Activated CD4-positive, alpha-beta T cell treated with anti-CD3 and anti-CD28 coated beads for 36 hours (primary cell): ENCODE results near the gene TMEM174. TPM values are rescaled to one million over a fixed set of nuclear protein-coding genes. Genes with fewer than 3 reads are reported as not detected.

ENCODE experiments used
- ATAC-seq: fragments of 200-7000 bp; cut with Tn5 transposase; one replicate; pipeline ENCODE4 v1.10.0; 2021; ENCODE audit warnings: mild to moderate bottlenecking, moderate library complexity
- CTCF ChIA-PET: fragments of 350-600 bp; sonication (Branson Sonifier 250); formaldehyde crosslinking; loops from one replicate; lab custom pipeline; 2021; ENCODE audit warnings: antibody characterized with exemption; lab: Charles Lee
- POLR2A ChIA-PET: fragments of 350-600 bp; sonication (Branson Sonifier 250); formaldehyde crosslinking; loops from one replicate; lab custom pipeline; 2021; ENCODE audit warnings: antibody characterized with exemption, inconsistent platforms; lab: Charles Lee
- DNase-seq: peaks from one replicate; pipeline ENCODE4 v3.0.0-alpha.2; 2020
- H3K27ac Mint-ChIP-seq: one replicate; pipeline ENCODE4 v1.8.0; 2021; ENCODE audit warnings: mixed read lengths
- H3K27me3 Mint-ChIP-seq: one replicate; pipeline ENCODE4 v1.8.0; 2021; ENCODE audit warnings: mixed read lengths
- H3K36me3 Mint-ChIP-seq: one replicate; pipeline ENCODE4 v1.8.0; 2021; ENCODE audit warnings: low read depth, mixed read lengths
- H3K4me1 Mint-ChIP-seq: one replicate; pipeline ENCODE4 v1.8.0; 2021; ENCODE audit warnings: mixed read lengths
- H3K4me3 Mint-ChIP-seq: one replicate; pipeline ENCODE4 v1.8.0; 2021; ENCODE audit warnings: mild to moderate bottlenecking, moderate library complexity, mixed read lengths
- H3K9me3 Mint-ChIP-seq: one replicate; pipeline ENCODE4 v1.8.0; 2021; ENCODE audit warnings: low read depth, mixed read lengths
- intact Hi-C, 2 experiments: fragments of 100-400 bp; cut with DNase I in 1 of 2; cut with micrococcal nuclease in 1 of 2; formaldehyde crosslinking; loops; one replicate each; pipeline versions ENCODE4 v1.14.2 to v1.15.1; 2022 to 2024; cut with DNase I, micrococcal nuclease
- total RNA-seq, 2 experiments: library from RNA; stranded (reverse); gene quantifications; one replicate each; pipeline ENCODE4 v1.2.3, GENCODE V29; 2021

Gene TMEM174
- not detected for total RNA-seq

GRCh38 chr5:73172951-73173350, at the start of gene TMEM174:
TSS of gene TMEM174 (plus strand) at chr5:73173193. CDS start at chr5:73173244, 51 bp downstream.
- ATAC-seq, result no peak
- H3K36me3 Mint-ChIP-seq, result no peaks in the 10 kb centered on the region
- CTCF ChIA-PET, result interaction anchor here (3.2 kb wide), 1 partner anchor 28 kb away, joined by 14 read pairs; no protein-coding TSS in a partner anchor

GRCh38 chr5:73125289-73125688, 47.7 kb upstream of the TMEM174 start:
- intact Hi-C loops, result no loop called here
- Mint-ChIP-seq H3K9me3 (no peaks in the 10 kb centered on the region), H3K27ac (no peak overlapping the region), H3K27me3 (peaks cover 69% of the 10 kb centered on the region), H3K4me3 (no peak overlapping the region), H3K4me1 (peaks cover 15% of the 10 kb centered on the region), H3K36me3 (no peaks in the 10 kb centered on the region)
- ChIA-PET POLR2A (no interaction called here), CTCF (no interaction called here)
- no peak for ATAC-seq
- no peak for DNase-seq

More at GRCh38 chr5:73172951-73173350, at the start of gene TMEM174:
- no peak for DNase-seq
- intact Hi-C loops, result no loop called here
- peaks cover 80% of the 10 kb centered on the region for H3K27me3 Mint-ChIP-seq
- POLR2A ChIA-PET, result no interaction called here
- no peak within 1 kb of the TSS for H3K4me3 Mint-ChIP-seq
- no peak within 1 kb of the TSS for H3K27ac Mint-ChIP-seq
- peaks cover 2% of the 10 kb centered on the region for H3K9me3 Mint-ChIP-seq
- no peaks in the 10 kb centered on the region for H3K4me1 Mint-ChIP-seq

- ATAC-seq (no peak), DNase-seq (no peak)
- no peaks in the 10 kb centered on the region for H3K9me3 Mint-ChIP-seq
- ChIA-PET CTCF (no interaction called here), POLR2A (no interaction called here)
- peaks cover 11% of the 10 kb centered on the region for H3K4me1 Mint-ChIP-seq
- peaks cover 68% of the 10 kb centered on the region for H3K27me3 Mint-ChIP-seq
- H3K36me3 Mint-ChIP-seq, result no peaks in the 10 kb centered on the region
- no peak overlapping the region for H3K4me3 Mint-ChIP-seq
- H3K27ac Mint-ChIP-seq, result no peak overlapping the region
- intact Hi-C loops, result no loop called here
Measured at GRCh38 chr5:73126381-73126780, 46.6 kb upstream of the TMEM174 start.

- ChIA-PET POLR2A (no interaction called here), CTCF (no interaction called here)
- intact Hi-C loops, result no loop called here
- no peaks in the 10 kb centered on the region for H3K9me3 Mint-ChIP-seq
- H3K27ac Mint-ChIP-seq, result no peak overlapping the region
- peaks cover 11% of the 10 kb centered on the region for H3K4me1 Mint-ChIP-seq
- H3K27me3 Mint-ChIP-seq, result peaks cover 65% of the 10 kb centered on the region
- H3K36me3 Mint-ChIP-seq, result no peaks in the 10 kb centered on the region
- no peak overlapping the region for H3K4me3 Mint-ChIP-seq
- DNase-seq (no peak), ATAC-seq (no peak)
Measured at GRCh38 chr5:73126957-73127356, 46.0 kb upstream of the TMEM174 start.

GRCh38 chr5:73129143-73129542, 43.9 kb upstream of the TMEM174 start:
- Mint-ChIP-seq H3K4me1 (no peaks in the 10 kb centered on the region), H3K27me3 (peaks cover 61% of the 10 kb centered on the region), H3K36me3 (no peaks in the 10 kb centered on the region), H3K27ac (no peak overlapping the region), H3K4me3 (no peak overlapping the region), H3K9me3 (no peaks in the 10 kb centered on the region)
- POLR2A ChIA-PET, result no interaction called here
- DNase-seq (no peak), ATAC-seq (no peak)
- intact Hi-C loops, result no loop called here
- CTCF ChIA-PET, result no interaction called here

- no peak overlapping the region for H3K4me3 Mint-ChIP-seq
- no peak overlapping the region for H3K27ac Mint-ChIP-seq
- intact Hi-C loops, result no loop called here
- ChIA-PET CTCF (interaction anchor here (0.6 to 1.4 kb wide), 2 partner anchors 9 to 707 kb away, joined by 3 read pairs; no protein-coding TSS in a partner anchor), POLR2A (no interaction called here)
- no peaks in the 10 kb centered on the region for H3K36me3 Mint-ChIP-seq
- H3K9me3 Mint-ChIP-seq, result no peaks in the 10 kb centered on the region
- no peak for ATAC-seq
- no peaks in the 10 kb centered on the region for H3K4me1 Mint-ChIP-seq
- DNase-seq, result no peak
- H3K27me3 Mint-ChIP-seq, result peaks cover 59% of the 10 kb centered on the region
Measured at GRCh38 chr5:73130811-73131210, 42.2 kb upstream of the TMEM174 start.

GRCh38 chr5:73131711-73132425, 41.1 kb upstream of the TMEM174 start:
- ChIA-PET CTCF (interaction anchor here (0.6 to 1.6 kb wide), 3 partner anchors 69 to 708 kb away, joined by 3 to 7 read pairs (median 3); no protein-coding TSS in a partner anchor), POLR2A (no interaction called here)
- no peak overlapping the region for H3K4me3 Mint-ChIP-seq
- peaks cover 55% of the 10 kb centered on the region for H3K27me3 Mint-ChIP-seq
- H3K27ac Mint-ChIP-seq, result no peak overlapping the region
- DNase-seq, result no peak
- no peaks in the 10 kb centered on the region for H3K9me3 Mint-ChIP-seq
- H3K4me1 Mint-ChIP-seq, result no peaks in the 10 kb centered on the region
- no peak for ATAC-seq
- intact Hi-C loops, result no loop called here
- no peaks in the 10 kb centered on the region for H3K36me3 Mint-ChIP-seq

- no peaks in the 10 kb centered on the region for H3K9me3 Mint-ChIP-seq
- no peaks in the 10 kb centered on the region for H3K4me1 Mint-ChIP-seq
- POLR2A ChIA-PET, result interaction anchor here (1.2 kb wide), 1 partner anchor 10 kb away, joined by 3 read pairs; no protein-coding TSS in a partner anchor
- CTCF ChIA-PET, result interaction anchor here (1.2 to 1.6 kb wide), 2 partner anchors 48 to 68 kb away, joined by 5 to 7 read pairs; no protein-coding TSS in a partner anchor
- ATAC-seq (no peak), DNase-seq (no peak)
- intact Hi-C loops, result no loop called here
- no peaks in the 10 kb centered on the region for H3K36me3 Mint-ChIP-seq
- H3K27ac Mint-ChIP-seq, result no peak overlapping the region
- H3K4me3 Mint-ChIP-seq, result no peak overlapping the region
- peaks cover 59% of the 10 kb centered on the region for H3K27me3 Mint-ChIP-seq
Measured at GRCh38 chr5:73132759-73133158, 40.2 kb upstream of the TMEM174 start.

GRCh38 chr5:73135021-73135420, 38.0 kb upstream of the TMEM174 start:
- ChIA-PET POLR2A (no interaction called here), CTCF (no interaction called here)
- H3K27me3 Mint-ChIP-seq, result peaks cover 55% of the 10 kb centered on the region

GRCh38 chr5:73135429-73136054, 37.5 kb upstream of the TMEM174 start:
- CTCF ChIA-PET, result no interaction called here
- intact Hi-C loops, result no loop called here
- H3K4me1 Mint-ChIP-seq, result no peaks in the 10 kb centered on the region
- POLR2A ChIA-PET, result no interaction called here
- H3K27me3 Mint-ChIP-seq, result peaks cover 51% of the 10 kb centered on the region
- no peak overlapping the region for H3K4me3 Mint-ChIP-seq
- ATAC-seq (peak; percentile 63), DNase-seq (peak; percentile 16)
- H3K27ac Mint-ChIP-seq, result no peak overlapping the region
- no peaks in the 10 kb centered on the region for H3K9me3 Mint-ChIP-seq
- no peaks in the 10 kb centered on the region for H3K36me3 Mint-ChIP-seq

More at GRCh38 chr5:73135021-73135420, 38.0 kb upstream of the TMEM174 start:
- Mint-ChIP-seq H3K4me3 (no peak overlapping the region), H3K9me3 (no peaks in the 10 kb centered on the region), H3K27ac (no peak overlapping the region), H3K4me1 (no peaks in the 10 kb centered on the region), H3K36me3 (no peaks in the 10 kb centered on the region)
- no peak for DNase-seq
- intact Hi-C loops, result no loop called here
- no peak for ATAC-seq

- Mint-ChIP-seq H3K4me1 (no peaks in the 10 kb centered on the region), H3K27ac (no peak overlapping the region), H3K9me3 (no peaks in the 10 kb centered on the region), H3K27me3 (peaks cover 52% of the 10 kb centered on the region), H3K4me3 (no peak overlapping the region), H3K36me3 (no peaks in the 10 kb centered on the region)
- CTCF ChIA-PET, result no interaction called here
- ATAC-seq (no peak), DNase-seq (no peak)
- intact Hi-C loops, result no loop called here
- POLR2A ChIA-PET, result no interaction called here
Measured at GRCh38 chr5:73136055-73136562, 36.9 kb upstream of the TMEM174 start.
